SK-N-SH (cell line): ENCODE data around the gene PTPRC. TPM values are rescaled to one million over a fixed set of nuclear protein-coding genes. Genes with fewer than 3 reads are reported as not detected.

Experiments
- CTCF ChIA-PET: fragments of 300-600, 350-600 bp; formaldehyde crosslinking; extraction: SDS; loops from one replicate; lab custom pipeline; 2021; lab: Yijun Ruan, JAX
- POLR2A ChIA-PET: fragments of 350-600 bp; sonication (Branson Sonifier 250); formaldehyde crosslinking; extraction: SDS; loops from one replicate; lab custom pipeline; 2020; ENCODE audit warnings: antibody characterized with exemption, inconsistent platforms; lab: Yijun Ruan, JAX
- DNase-seq: peaks from one replicate; pipeline ENCODE4 v3.0.0; 2012
- H2AFZ ChIP-seq: fragments of 200-600 bp; sonication (generic); 2 replicates; pipeline ENCODE4 v1.8.1; 2016; ENCODE audit warnings: antibody characterized with exemption, mild to moderate bottlenecking, low read depth
- H3F3A ChIP-seq: fragments of 200-600 bp; sonication (generic); replicated peaks from 2 replicates; pipeline ENCODE3; 2016; ENCODE audit warnings: antibody characterized with exemption, mild to moderate bottlenecking; ENCODE audit not compliant: insufficient read depth
- H3K27ac ChIP-seq, 2 experiments: fragments of 200-500 bp in 1 of 2; fragments of 200-600 bp in 1 of 2; sonication (Bioruptor generic) in 1 of 2; sonication (generic), shearing (Covaris generic) in 1 of 2; 2 replicates each; pipeline versions ENCODE4 v1.5.1 to v1.6.1; 2014 to 2016; ENCODE audit warnings: low read depth in 2 of 2, inconsistent platforms in 1 of 2, low read length in 1 of 2, mild to moderate bottlenecking in 1 of 2, mixed read lengths in 1 of 2
- H3K27me3 ChIP-seq: fragments of 200-600 bp; sonication (generic), shearing (Covaris generic); 2 replicates; pipeline ENCODE4 v1.6.1; 2016; ENCODE audit warnings: mixed run types; ENCODE audit not compliant: insufficient read depth
- H3K36me3 ChIP-seq, 2 experiments: fragments of 200-500 bp in 1 of 2; fragments of 200-600 bp in 1 of 2; sonication (Bioruptor generic) in 1 of 2; sonication (generic) in 1 of 2; replicated peaks in 1 of 2; 2 replicates each; pipeline versions ENCODE3 to v1.5.1; 2014 to 2016; ENCODE audit warnings: low read length in 1 of 2, mild to moderate bottlenecking in 1 of 2; ENCODE audit not compliant: insufficient read depth in 2 of 2, control insufficient read depth in 1 of 2
- H3K4me1 ChIP-seq, 2 experiments: fragments of 200-500 bp in 1 of 2; fragments of 200-600 bp in 1 of 2; sonication (Bioruptor generic) in 1 of 2; sonication (generic), shearing (Covaris generic) in 1 of 2; 2 replicates each; pipeline versions ENCODE4 v1.5.1 to v1.6.1; 2014 to 2016; ENCODE audit warnings: low read depth in 1 of 2, low read length in 1 of 2, mixed run types in 1 of 2; ENCODE audit not compliant: insufficient read depth in 2 of 2, control insufficient read depth in 1 of 2
- H3K4me2 ChIP-seq: fragments of 200-600 bp; sonication (generic), shearing (Covaris generic); 2 replicates; pipeline ENCODE4 v1.6.1; 2017; ENCODE audit warnings: mixed run types
- H3K4me3 ChIP-seq, 2 experiments: fragments of 200-500 bp in 1 of 2; fragments of 200-600 bp in 1 of 2; sonication (Bioruptor generic) in 1 of 2; sonication (generic), shearing (Covaris generic) in 1 of 2; 2 replicates each; pipeline versions ENCODE4 v1.5.1 to v1.8.1; 2014 to 2016; ENCODE audit warnings: low read depth in 2 of 2, inconsistent platforms in 1 of 2, low read length in 1 of 2, mild to moderate bottlenecking in 1 of 2, mixed read lengths in 1 of 2, moderate library complexity in 1 of 2
- H3K79me2 ChIP-seq: fragments of 200-600 bp; sonication (generic); 2 replicates; pipeline ENCODE4 v1.8.1; 2017; ENCODE audit warnings: mild to moderate bottlenecking; ENCODE audit not compliant: insufficient read depth
- H3K9ac ChIP-seq: fragments of 200-600 bp; sonication (generic); 2 replicates; pipeline ENCODE4 v1.6.1; 2017; ENCODE audit warnings: mixed run types
- H3K9me2 ChIP-seq: fragments of 200-600 bp; sonication (generic); 2 replicates; pipeline ENCODE4 v1.6.1; 2017; ENCODE audit warnings: mixed run types
- H3K9me3 ChIP-seq: fragments of 200-600 bp; sonication (generic); 2 replicates; pipeline ENCODE4 v1.6.1; 2017; ENCODE audit warnings: mixed run types, mild to moderate bottlenecking, moderate library complexity
- H4K20me1 ChIP-seq: fragments of 200-600 bp; sonication (generic); 2 replicates; pipeline ENCODE4 v1.6.1; 2017; ENCODE audit warnings: mild to moderate bottlenecking, mixed run types; ENCODE audit not compliant: insufficient read depth
- CHD2 ChIP-seq: fragments of 150-350 bp; IDR thresholded peaks from 2 replicates; pipeline ENCODE4 v1.6.1; 2018; ENCODE audit warnings: low read length; ENCODE audit not compliant: partially characterized antibody
- CTCF ChIP-seq: fragments of 200-600 bp; sonication (generic); IDR thresholded peaks from 2 replicates; pipeline ENCODE4 v1.6.1; 2017; ENCODE audit warnings: antibody characterized with exemption, mild to moderate bottlenecking, moderate library complexity
- ELF1 ChIP-seq: IDR thresholded peaks from 2 replicates; pipeline ENCODE4 v1.4.0; 2012
- EP300 ChIP-seq, 2 experiments: IDR thresholded peaks; 2 replicates each; pipeline versions ENCODE4 v1.4.0 to v1.6.1; 2012; ENCODE audit warnings: borderline replicate concordance in 1 of 2, low read depth in 1 of 2, low read length in 1 of 2
- GABPA ChIP-seq: IDR thresholded peaks from 2 replicates; pipeline ENCODE4 v1.4.0; 2012; ENCODE audit warnings: low read depth, mild to moderate bottlenecking
- GATA2 ChIP-seq: sonication (generic); formaldehyde crosslinking; IDR thresholded peaks from 2 replicates; pipeline ENCODE4 v1.5.0; 2020; ENCODE audit warnings: mild to moderate bottlenecking, missing genetic modification reagents
- IRF3 ChIP-seq: fragments of 150-350 bp; IDR thresholded peaks from 2 replicates; pipeline ENCODE4 v1.6.1; 2016; ENCODE audit warnings: mild to moderate bottlenecking, low read depth, low read length
- MXI1 ChIP-seq: IDR thresholded peaks from 2 replicates; pipeline ENCODE4 v1.6.1; 2012; ENCODE audit warnings: mild to moderate bottlenecking, low read depth, low read length, improper control_type of control experiment
- NFIC ChIP-seq: IDR thresholded peaks from 2 replicates; pipeline ENCODE4 v1.4.0; 2012; ENCODE audit warnings: borderline replicate concordance
- NRF1 ChIP-seq: IDR thresholded peaks from 2 replicates; pipeline ENCODE4 v1.6.1; 2012; ENCODE audit warnings: low read depth, mild to moderate bottlenecking, low read length
- RFX5 ChIP-seq: IDR thresholded peaks from 2 replicates; pipeline ENCODE4 v1.6.1; 2012; ENCODE audit warnings: mild to moderate bottlenecking, improper control_type of control experiment, low read length
- SIN3A ChIP-seq: IDR thresholded peaks from 2 replicates; pipeline ENCODE4 v1.6.1; 2012; ENCODE audit warnings: low read depth, mild to moderate bottlenecking, low read length, moderate library complexity, borderline replicate concordance
- TAF1 ChIP-seq: IDR thresholded peaks from 2 replicates; pipeline ENCODE4 v1.6.1; 2012; ENCODE audit warnings: low read depth, mild to moderate bottlenecking, low read length, moderate library complexity, borderline replicate concordance
- USF1 ChIP-seq: IDR thresholded peaks from 2 replicates; pipeline ENCODE4 v1.4.0; 2012; ENCODE audit warnings: low read depth, borderline replicate concordance
- YY1 ChIP-seq: IDR thresholded peaks from 2 replicates; pipeline ENCODE4 v1.4.0; 2012; ENCODE audit warnings: low read depth, mild to moderate bottlenecking
- ZBTB33 ChIP-seq: IDR thresholded peaks from 2 replicates; pipeline ENCODE4 v1.4.0; 2012; ENCODE audit warnings: low read depth, borderline replicate concordance
- WGBS: methylation state at CpG from one replicate; pipeline ENCODE4 v1.1.6; 2017; ENCODE audit warnings: low lambda C conversion rate; 5-methylcytosine and 5-hydroxymethylcytosine counted together
- polyA plus RNA-seq, 3 experiments: library from polyadenylated mRNA; depleted of rRNA; stranded (reverse); fragments of >200 nt; gene quantifications; 2 replicates each; pipeline ENCODE4 v1.2.3, GENCODE V29; 2012

The PTPRC gene
- polyA plus RNA-seq, 1 of the 3 experiments (the other 2 are of a cell fraction), result 0.03 TPM

- Histone ChIP-seq H3K79me2 (no peaks in the 10 kb centered on the region), H3K36me3 (no peaks in the 10 kb centered on the region), H3K4me2 (no peak overlapping the region), H3K9ac (no peak overlapping the region), H3K27me3 (no peaks in the 10 kb centered on the region), H3K9me3 (no peaks in the 10 kb centered on the region), H3K27ac (no peak overlapping the region), H3K4me1 (no peaks in the 10 kb centered on the region; a peak in 1 of 4 replicates), H2AFZ (no peak overlapping the region), H3F3A (no peaks in the 10 kb centered on the region), H3K9me2 (0 out of 2 replicates have a peak, but pooled peaks cover 3% of the 10 kb centered on the region), H4K20me1 (no peaks in the 10 kb centered on the region), H3K4me3 (no peak overlapping the region)
- TF ChIP-seq TAF1 (no peak), CHD2 (no peak), ZBTB33 (no peak), CTCF (no peak), RFX5 (no peak)
- POLR2A ChIA-PET, result no interaction called here
- no peak for DNase-seq
- CTCF ChIA-PET, result no interaction called here
- 53% methylated on average over 2 of the region's 2 CpGs for WGBS
Measured at GRCh38 chr1:198797656-198798055, 158.8 kb downstream of the PTPRC start.

- H3K4me1 ChIP-seq, result no peaks in the 10 kb centered on the region; a peak in 1 of 4 replicates
- no peak overlapping the region for H3K9ac ChIP-seq
- 0 out of 2 replicates have a peak, but pooled peaks cover 3% of the 10 kb centered on the region for H3K9me2 ChIP-seq
- no peak for DNase-seq
- WGBS, result 9% methylated on average over 1 of the region's 1 CpG
- no peaks in the 10 kb centered on the region for H3F3A ChIP-seq
- no peaks in the 10 kb centered on the region for H3K9me3 ChIP-seq
- no peaks in the 10 kb centered on the region for H3K79me2 ChIP-seq
- no peak overlapping the region for H2AFZ ChIP-seq
- H3K4me3 ChIP-seq, result no peak overlapping the region
- no peak for TF ChIP-seq YY1
- TF ChIP-seq MXI1, result no peak
- no peak for TF ChIP-seq NRF1
- no peak for TF ChIP-seq RFX5
- no peak for TF ChIP-seq SIN3A
- TF ChIP-seq USF1, result no peak
- TF ChIP-seq GATA2, result no peak
- no peak for TF ChIP-seq EP300 (IDR thresholded peaks at IDR 0.05; ENCODE audit: borderline replicate concordance in 1 of 2, low read depth in 1 of 2, low read length in 1 of 2)
- no peak for TF ChIP-seq IRF3
- TF ChIP-seq TAF1, result no peak
- no peak for TF ChIP-seq NFIC
- no peak for TF ChIP-seq CTCF
- no peak for TF ChIP-seq ZBTB33
- no peak for TF ChIP-seq ELF1
- no peak for TF ChIP-seq GABPA
- POLR2A ChIA-PET, result no interaction called here
- H3K4me2 ChIP-seq, result no peak overlapping the region
- H3K27ac ChIP-seq, result no peak overlapping the region
- CTCF ChIA-PET, result no interaction called here
- H3K36me3 ChIP-seq, result no peaks in the 10 kb centered on the region
- no peaks in the 10 kb centered on the region for H3K27me3 ChIP-seq
- H4K20me1 ChIP-seq, result no peaks in the 10 kb centered on the region
Measured at GRCh38 chr1:198798923-198799386, 160.1 kb downstream of the PTPRC start.
